Erythroblast (primary cell): Measurements from ENCODE around the gene CC2D1B.

Experiments
- GATA1 ChIP-seq: IDR thresholded peaks from 2 replicates; pipeline ENCODE4 v1.6.1; 2011; ENCODE audit warnings: low read depth, mild to moderate bottlenecking, control low read depth, low read length, moderate library complexity
- POLR2A ChIP-seq: IDR thresholded peaks from 2 replicates; pipeline ENCODE4 v1.6.1; 2011; ENCODE audit warnings: mild to moderate bottlenecking, low read length

GRCh38 chr1:52404975-52405338 lies 39.0 kb upstream of the CC2D1B start:
- TF ChIP-seq POLR2A (no peak), GATA1 (no peak)
